ENCODE results near the gene DSTYK.
A peak's percentile ranks its signal among the peaks of the same experiment; 100 is the strongest.

The DSTYK gene, protein sequence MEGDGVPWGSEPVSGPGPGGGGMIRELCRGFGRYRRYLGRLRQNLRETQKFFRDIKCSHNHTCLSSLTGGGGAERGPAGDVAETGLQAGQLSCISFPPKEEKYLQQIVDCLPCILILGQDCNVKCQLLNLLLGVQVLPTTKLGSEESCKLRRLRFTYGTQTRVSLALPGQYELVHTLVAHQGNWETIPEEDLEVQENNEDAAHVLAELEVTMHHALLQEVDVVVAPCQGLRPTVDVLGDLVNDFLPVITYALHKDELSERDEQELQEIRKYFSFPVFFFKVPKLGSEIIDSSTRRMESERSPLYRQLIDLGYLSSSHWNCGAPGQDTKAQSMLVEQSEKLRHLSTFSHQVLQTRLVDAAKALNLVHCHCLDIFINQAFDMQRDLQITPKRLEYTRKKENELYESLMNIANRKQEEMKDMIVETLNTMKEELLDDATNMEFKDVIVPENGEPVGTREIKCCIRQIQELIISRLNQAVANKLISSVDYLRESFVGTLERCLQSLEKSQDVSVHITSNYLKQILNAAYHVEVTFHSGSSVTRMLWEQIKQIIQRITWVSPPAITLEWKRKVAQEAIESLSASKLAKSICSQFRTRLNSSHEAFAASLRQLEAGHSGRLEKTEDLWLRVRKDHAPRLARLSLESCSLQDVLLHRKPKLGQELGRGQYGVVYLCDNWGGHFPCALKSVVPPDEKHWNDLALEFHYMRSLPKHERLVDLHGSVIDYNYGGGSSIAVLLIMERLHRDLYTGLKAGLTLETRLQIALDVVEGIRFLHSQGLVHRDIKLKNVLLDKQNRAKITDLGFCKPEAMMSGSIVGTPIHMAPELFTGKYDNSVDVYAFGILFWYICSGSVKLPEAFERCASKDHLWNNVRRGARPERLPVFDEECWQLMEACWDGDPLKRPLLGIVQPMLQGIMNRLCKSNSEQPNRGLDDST

GRCh38 chr1:205211169-205211838 is at the start of gene DSTYK:
Gene DSTYK (minus strand): TSS chr1:205211702. CDS start chr1:205211535, 167 bp downstream.
- peak; percentile 99 for DNase-seq (ENCODE audit: low spot score)

DNA sequence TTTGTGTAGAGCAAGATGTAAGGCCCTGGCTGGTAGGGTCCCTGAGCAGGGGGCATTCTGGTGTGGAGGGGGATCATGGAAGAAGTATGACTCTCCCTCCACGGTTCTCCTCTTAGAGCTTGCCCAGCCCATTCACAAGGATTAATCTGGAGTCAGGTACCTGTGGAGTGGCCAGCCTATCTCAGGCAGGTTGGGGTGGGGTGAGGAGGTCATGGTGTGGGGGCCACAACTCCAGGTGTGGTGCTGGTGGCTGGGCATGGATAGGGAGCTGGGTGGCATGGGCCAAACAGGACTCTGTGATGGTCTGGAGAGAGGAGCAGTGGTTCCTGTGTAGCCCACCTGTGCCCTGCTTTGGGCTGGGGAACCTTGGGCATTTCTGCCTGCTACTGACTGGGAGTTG is 48.5 kb upstream of the DSTYK start:
- DNase-seq (ENCODE audit: low spot score), result no peak

- DNase-seq (ENCODE audit: low spot score), result no peak
These were observed 47.9 kb upstream of the DSTYK start for GRCh38 chr1:205259324-205259832.

GRCh38 chr1:205258719-205259118 is 47.2 kb upstream of the DSTYK start:
- peak; percentile 83 for DNase-seq (ENCODE audit: low spot score)

DNA sequence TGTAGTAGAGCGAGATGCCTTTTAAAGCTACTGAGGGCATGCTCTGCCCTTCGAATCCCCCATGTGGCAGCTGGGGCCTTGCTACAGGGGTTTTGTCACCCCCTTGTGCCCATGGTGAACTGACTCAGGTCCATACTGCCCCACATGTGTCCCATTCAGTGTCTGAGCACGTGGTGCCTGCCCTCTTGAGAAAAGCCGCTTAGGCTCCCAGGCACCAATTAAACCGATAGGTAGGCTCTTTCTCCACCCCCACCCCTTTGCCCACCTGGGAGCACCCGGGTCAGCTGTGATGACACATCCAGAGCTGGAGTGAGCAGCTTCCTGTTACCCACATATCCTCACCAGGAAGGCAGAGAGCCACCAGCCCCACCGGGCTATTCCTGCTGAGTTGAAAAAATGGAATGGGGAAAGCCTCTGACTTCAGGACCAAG is 46.8 kb upstream of the DSTYK start:
- no peak for DNase-seq (ENCODE audit: low spot score)

DNA sequence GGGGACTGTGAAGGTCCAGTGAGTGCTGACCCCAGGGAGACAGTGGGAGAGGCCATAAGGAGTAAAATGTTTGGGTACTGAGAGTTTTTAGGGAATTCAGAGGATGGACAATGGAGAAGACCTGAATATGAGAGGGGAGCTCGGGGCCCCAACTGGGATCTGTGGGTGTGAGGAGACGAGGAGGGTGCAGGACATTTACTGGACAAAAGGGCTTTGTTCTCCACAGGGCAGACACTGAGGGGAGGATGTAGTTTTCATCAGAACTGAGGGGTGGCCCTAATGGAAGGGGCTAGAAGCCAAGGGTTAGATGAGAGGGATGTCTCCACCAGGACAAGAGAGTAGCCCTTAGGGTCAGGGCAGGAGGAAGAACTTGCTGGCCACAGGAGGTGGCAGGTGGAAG is 46.2 kb upstream of the DSTYK start:
- peak; percentile 73 for DNase-seq (ENCODE audit: low spot score)

- no peak for DNase-seq (ENCODE audit: low spot score)
These were observed 45.6 kb upstream of the DSTYK start for GRCh38 chr1:205256951-205257625.

GRCh38 chr1:205255941-205256780 is 44.7 kb upstream of the DSTYK start:
- DNase-seq (ENCODE audit: low spot score), result peak; percentile 97

DNA sequence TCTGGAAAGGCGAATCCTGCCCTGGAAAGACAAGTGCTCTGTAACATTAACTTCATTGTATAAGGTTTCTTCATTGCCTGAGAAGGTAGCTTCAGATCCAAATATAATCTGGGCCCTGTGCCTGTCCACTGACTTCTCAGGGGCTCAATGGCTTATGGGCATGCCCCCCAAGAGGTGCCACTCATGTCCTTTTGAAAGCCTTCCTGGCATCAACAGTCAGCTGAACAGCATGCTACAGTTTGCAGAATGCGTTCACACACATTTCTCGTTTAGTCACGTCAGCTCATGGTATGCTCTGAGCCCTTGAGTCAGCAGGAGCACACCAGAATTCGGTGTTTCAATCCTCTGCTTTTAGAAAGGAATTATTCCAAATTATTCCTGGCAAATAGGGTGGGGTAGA is 40.1 kb upstream of the DSTYK start:
- no peak for DNase-seq (ENCODE audit: low spot score)

- DNase-seq (ENCODE audit: low spot score), result no peak
These were observed 39.2 kb upstream of the DSTYK start for GRCh38 chr1:205250699-205251098.

- no peak for DNase-seq (ENCODE audit: low spot score)
These were observed 38.1 kb upstream of the DSTYK start for GRCh38 chr1:205249651-205250050.

DNA sequence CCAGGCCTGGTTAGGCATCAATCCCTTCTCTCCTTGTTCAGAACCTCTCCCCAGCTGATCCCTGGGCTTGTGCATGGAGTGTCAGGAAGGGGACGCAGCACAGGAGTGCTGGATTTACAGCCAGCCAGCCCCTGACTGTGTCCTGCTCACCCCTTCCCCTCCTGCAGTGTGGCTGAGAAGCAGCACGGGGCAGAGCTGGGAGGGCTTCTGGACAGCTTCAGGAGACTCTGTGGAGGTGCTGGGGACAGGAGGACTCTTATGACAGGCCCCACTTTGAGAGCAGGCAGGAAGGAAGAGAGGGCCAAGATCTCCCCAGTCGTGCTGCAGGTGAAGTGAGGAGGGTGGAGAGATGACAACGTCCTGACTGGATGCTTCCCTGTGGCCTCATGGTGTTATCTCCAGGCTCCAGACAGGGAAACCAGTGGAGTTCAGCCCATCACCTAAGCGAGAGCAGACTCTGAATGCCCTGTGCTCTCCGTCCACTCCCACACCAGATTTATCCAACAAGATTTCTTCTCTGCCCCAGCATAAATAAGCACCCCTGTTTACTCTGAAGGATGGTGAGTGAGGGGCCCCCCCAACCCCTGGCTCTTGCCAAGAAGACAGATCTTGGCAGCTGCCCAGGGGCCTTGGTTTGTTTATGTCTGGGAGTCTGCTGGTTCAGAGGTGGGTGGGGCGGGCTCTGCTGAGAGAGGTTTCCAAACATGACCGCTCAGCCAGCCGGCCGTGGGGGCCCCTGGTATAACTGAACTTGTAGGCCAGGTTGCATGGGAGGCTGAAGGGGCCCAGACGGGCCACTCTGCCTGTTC is 37.5 kb upstream of the DSTYK start:
- peak; percentile 83 for DNase-seq (ENCODE audit: low spot score)

- peak; percentile 93 for DNase-seq (ENCODE audit: low spot score)
These were observed 35.8 kb upstream of the DSTYK start for GRCh38 chr1:205247130-205247921.

- no peak for DNase-seq (ENCODE audit: low spot score)
These were observed 35.0 kb upstream of the DSTYK start for GRCh38 chr1:205246351-205247119.

- no peak for DNase-seq (ENCODE audit: low spot score)
These were observed 33.6 kb upstream of the DSTYK start for GRCh38 chr1:205245096-205245495.

GRCh38 chr1:205244384-205244783 is 32.9 kb upstream of the DSTYK start:
- DNase-seq (ENCODE audit: low spot score), result no peak

DNA sequence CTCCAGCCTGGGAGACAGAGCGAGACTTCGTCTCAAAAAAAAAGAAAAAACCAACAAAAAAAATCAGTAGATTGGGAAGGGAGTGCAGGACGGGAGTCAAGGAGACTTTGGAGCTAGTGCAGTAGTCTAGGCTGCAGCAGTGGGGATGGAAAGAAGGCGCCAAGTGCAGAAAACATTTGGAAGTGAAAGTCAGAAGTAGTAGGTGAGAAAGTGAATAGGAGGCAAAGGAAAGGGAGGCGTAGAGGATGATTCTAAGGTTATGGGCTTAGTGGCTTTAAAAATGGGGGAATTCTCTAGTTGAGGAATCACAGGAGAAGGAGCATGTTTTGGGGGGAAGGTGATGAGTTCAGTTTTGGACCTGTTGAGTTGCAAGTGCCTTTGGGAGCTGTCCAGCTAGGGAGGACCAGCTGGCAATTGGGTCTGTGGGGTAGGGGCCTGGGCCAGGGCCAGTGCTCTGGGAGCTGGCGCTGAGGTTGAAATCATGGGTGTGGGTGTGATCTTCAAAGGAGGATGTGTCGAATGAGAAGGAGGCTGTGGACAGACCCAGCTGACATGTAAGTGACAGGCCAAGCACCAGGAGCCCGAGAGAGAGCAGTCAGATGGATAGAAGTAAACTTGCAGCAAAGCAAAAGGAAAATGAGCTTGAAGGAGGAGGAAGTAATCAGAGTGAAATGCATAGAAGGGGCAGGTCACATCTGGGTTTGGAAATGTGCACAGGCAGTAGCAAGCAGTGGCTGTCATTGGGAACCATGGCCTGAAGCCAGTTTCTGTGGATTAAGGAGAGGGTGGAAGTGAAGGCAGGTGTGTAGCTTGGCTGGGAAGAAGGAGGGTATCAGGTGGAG is 32.1 kb upstream of the DSTYK start:
- no peak for DNase-seq (ENCODE audit: low spot score)

Measured in Ammon's horn (tissue), 1 donor.